OCI-M1 (cell line): Measurements from ENCODE around the gene CLEC16A.

ENCODE experiments used
- DNase-seq: peaks from one replicate; lab custom pipeline; 2025; lab: John Stamatoyannopoulos, UW

The CLEC16A gene

GRCh38 chr16:11224096-11224893 is 279.9 kb downstream of the CLEC16A start:
- peak; percentile 96 for DNase-seq

DNA sequence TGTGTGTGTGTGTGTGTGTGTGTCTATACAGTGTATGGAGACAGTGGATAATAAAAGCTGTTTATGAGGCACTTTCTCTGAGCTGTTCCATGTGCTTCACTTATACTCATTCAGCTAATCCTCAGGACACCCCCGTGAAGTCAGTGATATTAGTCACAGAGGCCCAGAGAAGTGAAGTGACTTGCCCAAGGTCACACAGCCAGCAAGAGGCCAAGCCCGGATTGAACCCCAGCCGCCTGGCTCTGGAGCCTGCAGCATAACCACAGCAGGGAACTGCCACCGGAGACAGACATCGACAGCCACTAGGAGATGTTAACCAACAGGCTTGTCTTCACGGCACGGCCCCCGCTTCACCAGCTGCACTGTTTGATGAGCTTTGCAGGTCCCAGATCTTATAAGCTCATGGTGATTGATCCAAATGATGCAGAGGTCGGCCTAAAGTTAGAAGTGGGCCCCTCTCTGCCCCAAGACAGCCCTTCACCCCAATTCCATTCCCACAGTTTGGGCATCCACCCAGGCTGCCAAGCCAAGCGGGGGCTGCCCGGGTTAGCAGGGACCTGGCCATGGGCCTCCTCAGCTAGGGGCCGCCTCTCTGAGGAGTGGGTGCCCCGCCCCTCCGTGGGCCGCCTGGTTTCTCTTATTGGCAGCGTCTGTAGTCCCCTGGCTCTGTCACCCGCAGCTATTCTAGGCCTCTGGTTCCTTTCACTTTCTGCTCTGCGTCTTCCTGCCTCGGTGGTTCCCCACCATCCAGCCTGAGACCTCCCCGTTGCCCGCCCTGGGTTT is 280.7 kb downstream of the CLEC16A start:
- DNase-seq: peak; percentile 54

DNA sequence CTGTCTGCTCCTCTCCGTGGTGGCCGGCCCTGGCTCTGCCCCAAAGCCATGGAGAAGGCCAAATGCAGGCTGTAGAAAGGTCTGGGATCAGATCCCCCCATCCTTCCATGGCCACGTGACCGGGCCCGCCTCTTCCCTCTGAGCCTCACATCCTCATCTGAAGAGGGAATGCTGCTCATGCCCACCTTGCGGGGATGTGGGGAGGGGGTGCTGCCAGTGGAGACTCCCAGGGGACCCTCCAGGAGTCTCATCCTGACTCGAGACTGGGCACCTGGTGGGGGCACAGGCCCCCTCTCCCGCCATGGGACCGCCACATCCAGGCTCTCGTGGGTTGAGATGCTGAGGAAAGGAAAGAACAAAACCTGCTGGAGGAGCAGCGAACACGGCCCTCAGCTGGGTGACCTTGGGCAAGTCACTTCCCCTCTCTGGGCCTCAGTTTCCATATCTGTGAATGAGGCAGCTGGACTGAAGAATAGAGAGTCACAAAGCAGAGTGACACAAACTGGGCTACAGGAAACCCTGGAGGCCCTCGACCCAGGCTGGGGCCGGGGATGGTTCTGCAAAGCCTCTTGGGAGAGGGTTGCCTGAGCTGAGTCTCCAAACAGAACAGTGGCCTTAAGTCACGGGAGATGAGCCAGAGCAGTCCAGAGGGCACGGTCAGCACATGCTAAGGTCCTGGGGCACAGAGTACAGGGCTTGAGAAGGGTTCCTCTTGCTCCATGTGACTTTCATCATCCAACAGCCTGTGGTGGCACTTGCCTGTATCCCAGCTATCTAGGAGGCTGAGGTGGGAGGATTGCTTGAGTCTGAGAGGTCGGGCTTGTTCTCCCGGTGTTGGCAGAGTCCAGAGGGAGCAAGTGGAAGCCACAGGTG is 281.5 kb downstream of the CLEC16A start:
- no peak for DNase-seq

DNA sequence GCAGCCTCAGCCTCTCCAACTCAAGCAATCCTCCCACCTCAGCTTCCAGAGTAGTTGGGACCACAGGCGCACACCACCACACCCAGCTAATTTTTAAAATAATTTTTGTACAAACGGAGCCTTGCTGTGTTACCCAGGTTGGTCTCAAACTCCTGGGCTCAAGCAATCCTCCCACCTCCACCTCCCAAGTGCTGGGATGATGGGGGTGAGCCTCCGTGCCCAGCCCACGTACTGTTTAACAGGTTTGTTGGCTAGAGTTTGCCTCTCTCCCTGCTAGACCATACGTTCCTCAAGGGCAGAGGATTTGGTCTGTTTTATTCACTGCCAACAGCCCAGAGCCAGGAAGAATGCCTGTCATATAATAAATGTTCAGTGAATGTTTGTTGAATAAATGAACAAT is 285.1 kb downstream of the CLEC16A start:
- DNase-seq: no peak

DNA sequence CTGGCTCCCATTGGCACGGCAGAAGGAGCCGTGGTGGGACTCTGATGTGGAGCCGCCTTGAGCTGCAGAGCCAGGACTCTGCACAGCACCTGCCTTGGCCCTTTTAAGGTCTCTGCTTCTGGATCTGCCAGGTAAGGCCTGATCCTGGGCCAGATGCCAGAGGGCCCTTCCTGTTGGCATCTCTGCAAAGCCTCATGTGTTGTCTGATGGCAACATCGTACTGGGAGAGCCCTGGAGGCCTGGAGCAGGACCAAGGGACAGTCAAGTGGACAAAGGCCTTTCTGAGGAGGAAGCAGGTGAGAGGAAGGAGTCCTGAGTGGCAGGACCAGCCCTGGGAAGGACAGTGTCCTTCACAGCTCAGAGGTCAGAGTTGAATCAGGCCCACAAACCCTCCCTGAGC is 285.5 kb downstream of the CLEC16A start:
- no peak for DNase-seq

- no peak for DNase-seq
These were observed 287.1 kb downstream of the CLEC16A start for GRCh38 chr16:11231367-11231970.
